Measurements from ENCODE around the gene DPM3. TPM values are rescaled to one million over a fixed set of nuclear protein-coding genes. Genes with fewer than 3 reads are reported as not detected.

The DPM3 gene
- total RNA-seq, 6 experiments from 2014 or later = 50.4 to 106 (median 60.4) TPM

DNA sequence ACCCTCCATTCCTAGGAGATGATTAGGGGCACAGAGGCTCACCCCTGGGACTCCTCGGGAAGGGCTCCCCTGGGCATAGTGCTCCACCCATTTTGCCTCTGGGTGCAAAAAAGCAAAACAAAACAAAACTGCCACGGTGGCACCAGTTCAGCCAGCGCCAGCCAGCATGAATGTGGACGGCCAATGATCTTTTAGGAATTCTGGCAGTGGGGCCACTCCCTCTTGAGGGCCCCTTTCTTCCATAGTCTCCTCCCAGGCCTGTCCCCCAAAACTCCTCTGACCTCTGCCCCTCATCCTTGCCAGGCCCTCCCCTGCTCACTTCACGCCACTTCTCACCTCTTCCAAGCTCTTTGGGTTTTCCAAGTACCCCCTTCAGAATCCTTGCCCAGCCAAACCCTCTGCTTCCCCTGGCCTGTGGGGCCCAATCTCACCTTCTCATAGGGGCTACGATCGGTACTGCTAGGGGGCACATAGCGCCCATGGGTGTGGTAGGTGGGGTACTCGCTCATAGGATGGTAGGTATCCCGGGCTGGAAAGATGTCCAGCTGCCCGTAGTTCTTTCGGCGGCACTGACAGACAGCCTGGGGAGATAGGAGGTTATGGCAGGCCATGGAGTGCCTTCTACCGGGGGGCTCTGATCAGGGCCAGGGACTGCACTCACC is 46.6 kb upstream of the DPM3 start:
- Histone ChIP-seq H3K36me3 (no peaks in the 10 kb centered on the region), H3K4me3 (no peak overlapping the region), H3K4me1 (no peaks in the 10 kb centered on the region), H3K27ac (no peak overlapping the region), H3K27me3 (no peaks in the 10 kb centered on the region), H3K9me3 (no peaks in the 10 kb centered on the region)
- intact Hi-C loops (cut with DNase I) = no loop called here
- peak in 2 of 3 donors; percentile 9 to 30 for DNase-seq
- 62% methylated on average over 8 of the region's 14 CpGs for WGBS (ENCODE audit: insufficient coverage, low coverage, low lambda C conversion rate, missing lambda C conversion rate)
- TF ChIP-seq, protein P1, sequence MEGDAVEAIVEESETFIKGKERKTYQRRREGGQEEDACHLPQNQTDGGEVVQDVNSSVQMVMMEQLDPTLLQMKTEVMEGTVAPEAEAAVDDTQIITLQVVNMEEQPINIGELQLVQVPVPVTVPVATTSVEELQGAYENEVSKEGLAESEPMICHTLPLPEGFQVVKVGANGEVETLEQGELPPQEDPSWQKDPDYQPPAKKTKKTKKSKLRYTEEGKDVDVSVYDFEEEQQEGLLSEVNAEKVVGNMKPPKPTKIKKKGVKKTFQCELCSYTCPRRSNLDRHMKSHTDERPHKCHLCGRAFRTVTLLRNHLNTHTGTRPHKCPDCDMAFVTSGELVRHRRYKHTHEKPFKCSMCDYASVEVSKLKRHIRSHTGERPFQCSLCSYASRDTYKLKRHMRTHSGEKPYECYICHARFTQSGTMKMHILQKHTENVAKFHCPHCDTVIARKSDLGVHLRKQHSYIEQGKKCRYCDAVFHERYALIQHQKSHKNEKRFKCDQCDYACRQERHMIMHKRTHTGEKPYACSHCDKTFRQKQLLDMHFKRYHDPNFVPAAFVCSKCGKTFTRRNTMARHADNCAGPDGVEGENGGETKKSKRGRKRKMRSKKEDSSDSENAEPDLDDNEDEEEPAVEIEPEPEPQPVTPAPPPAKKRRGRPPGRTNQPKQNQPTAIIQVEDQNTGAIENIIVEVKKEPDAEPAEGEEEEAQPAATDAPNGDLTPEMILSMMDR (IDR thresholded peaks at IDR 0.05) = no peak
- no peak for TF ChIP-seq POLR2A (IDR thresholded peaks at IDR 0.05)
- no peak for ATAC-seq

DNA sequence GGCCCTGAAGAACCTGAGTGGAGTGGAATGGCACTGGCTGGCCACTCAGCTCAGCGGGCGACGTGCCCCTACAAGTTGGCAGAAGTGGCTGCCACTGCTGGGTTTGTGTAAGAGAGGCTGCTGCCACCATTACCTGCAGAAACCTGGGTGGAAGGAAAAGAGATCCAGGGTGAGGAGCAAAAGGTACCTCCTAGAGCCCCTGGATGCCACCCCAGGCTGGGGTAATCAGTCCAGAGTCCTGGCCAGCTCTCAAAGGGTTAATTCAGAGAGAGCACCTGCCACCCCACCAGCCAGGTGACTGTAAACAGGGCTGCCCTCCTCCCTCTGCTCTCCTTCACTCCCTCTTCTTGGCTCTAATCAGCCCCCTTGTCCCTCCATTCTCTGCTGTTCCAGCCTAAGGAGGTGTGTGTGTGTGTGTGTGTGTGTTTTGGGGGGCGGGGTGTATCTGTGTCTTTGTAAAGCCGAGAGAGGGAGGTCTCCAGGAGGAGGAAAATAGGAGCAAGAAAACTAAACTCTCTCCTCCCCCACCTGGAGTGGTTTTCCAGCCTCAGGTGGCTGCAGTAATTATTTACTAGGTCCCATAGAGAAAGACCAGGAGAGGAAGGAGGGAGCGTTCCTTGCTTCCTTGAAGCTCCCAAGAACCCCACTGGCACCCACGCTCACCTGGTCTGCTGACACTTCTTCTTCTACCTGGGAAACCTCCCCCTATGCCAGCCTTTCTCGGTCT is 45.9 kb upstream of the DPM3 start:
- Histone ChIP-seq H3K9me3 (no peaks in the 10 kb centered on the region), H3K36me3 (no peaks in the 10 kb centered on the region), H3K4me3 (no peak overlapping the region), H3K27me3 (no peaks in the 10 kb centered on the region), H3K27ac (no peak overlapping the region), H3K4me1 (no peaks in the 10 kb centered on the region)
- intact Hi-C loops (cut with DNase I) = no loop called here
- DNase-seq = peak in 2 of 3 donors; percentile 2 to 35
- TF ChIP-seq, protein P1 (IDR thresholded peaks at IDR 0.05) = no peak
- no peak for TF ChIP-seq POLR2A (IDR thresholded peaks at IDR 0.05)
- WGBS (ENCODE audit: insufficient coverage, low coverage, low lambda C conversion rate, missing lambda C conversion rate) = 42% methylated on average over 5 of the region's 8 CpGs
- no peak for ATAC-seq

- no peaks in the 10 kb centered on the region for H3K4me1 ChIP-seq
- H3K27me3 ChIP-seq = no peaks in the 10 kb centered on the region
- ATAC-seq = no peak
- H3K4me3 ChIP-seq = no peak overlapping the region
- intact Hi-C loops (cut with DNase I) = no loop called here
- 71% methylated on average over 4 of the region's 6 CpGs for WGBS (ENCODE audit: insufficient coverage, low coverage, low lambda C conversion rate, missing lambda C conversion rate)
- peak in 1 of 3 donors; percentile 13 for DNase-seq
- no peaks in the 10 kb centered on the region for H3K36me3 ChIP-seq
- no peaks in the 10 kb centered on the region for H3K9me3 ChIP-seq
- TF ChIP-seq POLR2A (IDR thresholded peaks at IDR 0.05) = no peak
- TF ChIP-seq, protein P1 (IDR thresholded peaks at IDR 0.05) = no peak
- H3K27ac ChIP-seq = no peak overlapping the region
Measured at GRCh38 chr1:155185783-155186066, 45.4 kb upstream of the DPM3 start.

DNA sequence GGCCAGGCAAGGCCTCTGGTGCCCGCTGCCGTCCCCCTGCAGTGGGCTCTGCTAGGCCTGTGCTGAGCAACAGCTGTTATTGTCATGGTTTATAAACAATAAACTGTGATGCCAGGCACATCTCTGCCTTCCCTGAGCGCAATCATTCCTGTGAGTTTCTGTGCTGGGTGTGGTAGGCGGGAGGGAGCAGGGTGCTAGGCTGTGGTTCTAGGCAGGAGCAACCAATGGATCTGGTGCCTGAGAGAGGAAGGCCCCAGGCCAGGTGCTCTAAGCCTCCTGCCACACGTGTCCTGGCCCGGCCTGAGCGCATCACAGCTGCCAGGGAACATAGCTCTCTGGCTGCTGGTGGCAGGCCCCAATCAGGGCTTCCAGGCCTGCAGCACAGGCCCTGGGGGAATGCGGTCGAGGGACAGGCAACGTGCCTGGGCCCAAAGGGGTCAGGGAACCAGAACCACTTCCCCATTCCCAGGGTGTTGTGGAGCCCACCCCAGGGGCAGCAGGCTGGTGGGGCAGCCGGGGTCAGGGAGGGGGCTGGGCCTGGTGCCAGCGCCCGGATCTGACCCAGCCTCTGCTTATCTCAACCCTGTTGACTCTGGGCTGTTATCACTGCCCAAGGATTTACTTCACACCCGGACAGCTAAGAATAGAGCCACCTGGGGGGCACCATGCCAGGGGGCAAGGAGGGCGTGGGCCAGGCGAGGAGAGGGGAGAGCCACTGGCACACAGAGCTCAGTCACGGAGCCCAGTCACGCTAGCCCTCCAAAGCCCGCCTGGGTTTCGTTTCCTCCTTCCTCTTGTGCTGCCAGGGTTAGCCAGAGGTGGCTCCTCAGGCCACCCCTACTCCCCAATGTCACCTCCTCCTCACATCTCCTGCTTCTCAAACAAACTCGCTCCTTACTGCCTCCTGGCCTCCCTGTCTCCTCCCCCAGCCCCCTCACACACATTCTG is 44.8 kb upstream of the DPM3 start:
- Histone ChIP-seq H3K4me3 (no peak overlapping the region), H3K27ac (no peak overlapping the region), H3K9me3 (no peaks in the 10 kb centered on the region), H3K27me3 (no peaks in the 10 kb centered on the region), H3K4me1 (no peaks in the 10 kb centered on the region), H3K36me3 (no peaks in the 10 kb centered on the region)
- intact Hi-C loops (cut with DNase I) = no loop called here
- TF ChIP-seq POLR2A (IDR thresholded peaks at IDR 0.05) = no peak
- TF ChIP-seq, protein P1 (IDR thresholded peaks at IDR 0.05) = no peak
- 63% methylated on average over 9 of the region's 21 CpGs for WGBS (ENCODE audit: insufficient coverage, low coverage, low lambda C conversion rate, missing lambda C conversion rate)
- peak; percentile 59 to 80 (median 68) for ATAC-seq
- DNase-seq = peak in 2 of 3 donors; percentile 47 to 59

Data from right lobe of liver (tissue), 6 donors.